SK-N-SH (cell line): ENCODE data around the gene KMT2E.
"Not testable (repeated sequence)": the region's sequence is repeated elsewhere in the genome, so short reads cannot be mapped to it uniquely, and the experiment has no call there.

Experiments used
- CTCF ChIP-seq: fragments of 200-600 bp; sonication (generic); IDR thresholded peaks from 2 replicates; pipeline ENCODE4 v1.6.1; 2017; ENCODE audit warnings: antibody characterized with exemption, mild to moderate bottlenecking, moderate library complexity
- GATA2 ChIP-seq: sonication (generic); formaldehyde crosslinking; IDR thresholded peaks from 2 replicates; pipeline ENCODE4 v1.5.0; 2020; ENCODE audit warnings: mild to moderate bottlenecking, missing genetic modification reagents
- MEF2A ChIP-seq: IDR thresholded peaks from 2 replicates; pipeline ENCODE4 v1.4.0; 2012; ENCODE audit warnings: low read depth, borderline replicate concordance
- MXI1 ChIP-seq: IDR thresholded peaks from 2 replicates; pipeline ENCODE4 v1.6.1; 2012; ENCODE audit warnings: mild to moderate bottlenecking, low read depth, low read length, improper control_type of control experiment
- NRF1 ChIP-seq: IDR thresholded peaks from 2 replicates; pipeline ENCODE4 v1.6.1; 2012; ENCODE audit warnings: low read depth, mild to moderate bottlenecking, low read length
- POLR2AphosphoS5 ChIP-seq: IDR thresholded peaks from 2 replicates; pipeline ENCODE4 v1.6.1; 2012; ENCODE audit warnings: low read depth, low read length
- RAD21 ChIP-seq: IDR thresholded peaks from 2 replicates; pipeline ENCODE4 v1.6.1; 2012; ENCODE audit warnings: mild to moderate bottlenecking, low read length
- RFX5 ChIP-seq: IDR thresholded peaks from 2 replicates; pipeline ENCODE4 v1.6.1; 2012; ENCODE audit warnings: mild to moderate bottlenecking, improper control_type of control experiment, low read length
- TCF12 ChIP-seq: IDR thresholded peaks from 2 replicates; pipeline ENCODE4 v1.4.0; 2012
- USF2 ChIP-seq: fragments of 150-350 bp; IDR thresholded peaks from 2 replicates; pipeline ENCODE4 v1.6.1; 2017; ENCODE audit warnings: antibody characterized with exemption, low read length, low read depth, borderline replicate concordance
- YY1 ChIP-seq: IDR thresholded peaks from 2 replicates; pipeline ENCODE4 v1.4.0; 2012; ENCODE audit warnings: low read depth, mild to moderate bottlenecking
- TF ChIP-seq, protein P1 (sequence below): IDR thresholded peaks from 2 replicates; pipeline ENCODE4 v1.6.1; 2012; ENCODE audit warnings: mild to moderate bottlenecking, low read depth, low read length, moderate library complexity

DNA sequence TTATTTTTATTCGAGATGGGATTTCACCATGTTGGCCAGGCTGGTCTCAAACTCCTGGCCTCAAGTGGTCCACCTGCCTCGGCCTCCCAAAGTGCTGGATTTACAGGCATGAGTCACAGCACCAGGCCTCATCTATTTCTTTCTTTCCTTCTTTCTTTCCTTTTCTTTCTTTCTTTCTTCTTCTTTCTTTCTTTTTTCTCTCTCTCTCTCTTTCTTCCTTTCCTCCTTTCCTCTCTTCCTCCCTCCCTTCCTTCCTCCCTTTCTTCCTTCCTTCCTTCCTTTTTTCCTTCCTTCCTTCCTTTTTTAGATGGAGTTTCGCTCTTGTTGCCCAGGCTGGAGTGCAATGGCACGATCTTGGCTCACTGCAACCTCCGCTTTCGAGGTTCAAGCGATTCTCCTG lies 36.9 kb downstream of the KMT2E start:
- not testable (repeated sequence) for TF ChIP-seq USF2; MEF2A; CTCF; YY1; POLR2AphosphoS5; NRF1; MXI1; GATA2 (CRISPR knock-in tag); RAD21; RFX5; TCF12
- TF ChIP-seq, protein P1, sequence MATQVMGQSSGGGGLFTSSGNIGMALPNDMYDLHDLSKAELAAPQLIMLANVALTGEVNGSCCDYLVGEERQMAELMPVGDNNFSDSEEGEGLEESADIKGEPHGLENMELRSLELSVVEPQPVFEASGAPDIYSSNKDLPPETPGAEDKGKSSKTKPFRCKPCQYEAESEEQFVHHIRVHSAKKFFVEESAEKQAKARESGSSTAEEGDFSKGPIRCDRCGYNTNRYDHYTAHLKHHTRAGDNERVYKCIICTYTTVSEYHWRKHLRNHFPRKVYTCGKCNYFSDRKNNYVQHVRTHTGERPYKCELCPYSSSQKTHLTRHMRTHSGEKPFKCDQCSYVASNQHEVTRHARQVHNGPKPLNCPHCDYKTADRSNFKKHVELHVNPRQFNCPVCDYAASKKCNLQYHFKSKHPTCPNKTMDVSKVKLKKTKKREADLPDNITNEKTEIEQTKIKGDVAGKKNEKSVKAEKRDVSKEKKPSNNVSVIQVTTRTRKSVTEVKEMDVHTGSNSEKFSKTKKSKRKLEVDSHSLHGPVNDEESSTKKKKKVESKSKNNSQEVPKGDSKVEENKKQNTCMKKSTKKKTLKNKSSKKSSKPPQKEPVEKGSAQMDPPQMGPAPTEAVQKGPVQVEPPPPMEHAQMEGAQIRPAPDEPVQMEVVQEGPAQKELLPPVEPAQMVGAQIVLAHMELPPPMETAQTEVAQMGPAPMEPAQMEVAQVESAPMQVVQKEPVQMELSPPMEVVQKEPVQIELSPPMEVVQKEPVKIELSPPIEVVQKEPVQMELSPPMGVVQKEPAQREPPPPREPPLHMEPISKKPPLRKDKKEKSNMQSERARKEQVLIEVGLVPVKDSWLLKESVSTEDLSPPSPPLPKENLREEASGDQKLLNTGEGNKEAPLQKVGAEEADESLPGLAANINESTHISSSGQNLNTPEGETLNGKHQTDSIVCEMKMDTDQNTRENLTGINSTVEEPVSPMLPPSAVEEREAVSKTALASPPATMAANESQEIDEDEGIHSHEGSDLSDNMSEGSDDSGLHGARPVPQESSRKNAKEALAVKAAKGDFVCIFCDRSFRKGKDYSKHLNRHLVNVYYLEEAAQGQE = not testable (repeated sequence)
